Calu3 (cell line): ENCODE results near the gene PADI3. TPM values are rescaled to one million over a fixed set of nuclear protein-coding genes. Genes with fewer than 3 reads are reported as not detected.

ENCODE experiments used
- BruUV-seq: library from RNA; stranded (reverse); fragments of 400-500 nt; replicated peaks from 2 replicates; lab custom pipeline; 2021; lab: Mats Ljungman, UMichigan
- CTCF ChIA-PET: fragments of 300-600 bp; sonication (Branson Sonifier 250); formaldehyde crosslinking; loops from one replicate; lab custom pipeline; 2022; ENCODE audit warnings: antibody characterized with exemption; lab: Charles Lee
- DNase-seq: peaks from one replicate; pipeline ENCODE4 v3.0.0; 2022
- H3K27ac Mint-ChIP-seq: one replicate; pipeline ENCODE4 v1.8.0; 2022; ENCODE audit warnings: mixed read lengths; ENCODE audit not compliant: unreplicated experiment
- H3K27me3 Mint-ChIP-seq: one replicate; pipeline ENCODE4 v1.8.0; 2022; ENCODE audit warnings: mixed read lengths; ENCODE audit not compliant: unreplicated experiment
- H3K36me3 Mint-ChIP-seq: one replicate; pipeline ENCODE4 v1.8.0; 2022; ENCODE audit warnings: mild to moderate bottlenecking, moderate library complexity, mixed read lengths; ENCODE audit not compliant: insufficient read depth, unreplicated experiment
- H3K4me1 Mint-ChIP-seq: one replicate; pipeline ENCODE4 v1.8.0; 2022; ENCODE audit warnings: mild to moderate bottlenecking, low read depth, mixed read lengths; ENCODE audit not compliant: unreplicated experiment
- H3K4me3 Mint-ChIP-seq: one replicate; pipeline ENCODE4 v1.8.0; 2022; ENCODE audit warnings: mild to moderate bottlenecking, low read depth, moderate library complexity, mixed read lengths; ENCODE audit not compliant: unreplicated experiment
- H3K9me3 Mint-ChIP-seq: one replicate; pipeline ENCODE4 v1.8.0; 2022; ENCODE audit warnings: low read depth, mixed read lengths; ENCODE audit not compliant: unreplicated experiment
- intact Hi-C: fragments of 100-400 bp; cut with micrococcal nuclease; formaldehyde crosslinking; loops from one replicate; pipeline ENCODE4 v1.10.0; 2022; ENCODE audit not compliant: unreplicated experiment
- microRNA-seq: library from miRNA; unstranded; fragments of <30 nt; microRNA quantifications from one replicate; pipeline ENCODE4 v1.2.0, GENCODE V29; 2022
- total RNA-seq: library from RNA; stranded (reverse); gene quantifications from 2 replicates; pipeline ENCODE4 v1.2.3, GENCODE V29; 2022
- TF ChIP-seq, protein P1 (sequence below): fragments of 200-600 bp; IDR thresholded peaks from one replicate; pipeline ENCODE4 v1.8.0; 2022; ENCODE audit warnings: antibody characterized with exemption; ENCODE audit not compliant: unreplicated experiment

Gene PADI3
- total RNA-seq, 1 experiment from 2014 or later = 0.21 TPM

DNA sequence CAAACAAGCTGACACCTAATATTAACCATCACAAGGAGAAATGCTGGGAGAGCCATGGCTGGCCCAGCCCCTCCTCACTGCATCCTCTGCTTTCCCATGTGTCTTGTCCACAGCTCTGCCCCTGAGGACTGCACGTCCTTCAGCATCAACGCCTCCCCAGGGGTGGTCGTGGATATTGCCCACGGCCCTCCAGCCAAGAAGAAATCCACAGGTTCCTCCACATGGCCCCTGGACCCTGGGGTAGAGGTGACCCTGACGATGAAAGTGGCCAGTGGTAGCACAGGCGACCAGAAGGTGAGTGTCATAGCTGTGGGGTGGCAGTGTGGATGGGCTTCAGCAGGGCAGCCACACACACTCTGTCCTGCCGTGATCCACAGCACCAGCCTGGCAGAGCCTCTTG lies 82.0 kb downstream of the PADI3 start:
- no peak for DNase-seq
- Mint-ChIP-seq H3K27me3 (peaks cover 24% of the 10 kb centered on the region), H3K27ac (no peak overlapping the region), H3K4me3 (no peak overlapping the region), H3K9me3 (peaks cover 3% of the 10 kb centered on the region), H3K4me1 (peaks cover 3% of the 10 kb centered on the region), H3K36me3 (no peaks in the 10 kb centered on the region)
- CTCF ChIA-PET = no interaction called here
- TF ChIP-seq, protein P1, sequence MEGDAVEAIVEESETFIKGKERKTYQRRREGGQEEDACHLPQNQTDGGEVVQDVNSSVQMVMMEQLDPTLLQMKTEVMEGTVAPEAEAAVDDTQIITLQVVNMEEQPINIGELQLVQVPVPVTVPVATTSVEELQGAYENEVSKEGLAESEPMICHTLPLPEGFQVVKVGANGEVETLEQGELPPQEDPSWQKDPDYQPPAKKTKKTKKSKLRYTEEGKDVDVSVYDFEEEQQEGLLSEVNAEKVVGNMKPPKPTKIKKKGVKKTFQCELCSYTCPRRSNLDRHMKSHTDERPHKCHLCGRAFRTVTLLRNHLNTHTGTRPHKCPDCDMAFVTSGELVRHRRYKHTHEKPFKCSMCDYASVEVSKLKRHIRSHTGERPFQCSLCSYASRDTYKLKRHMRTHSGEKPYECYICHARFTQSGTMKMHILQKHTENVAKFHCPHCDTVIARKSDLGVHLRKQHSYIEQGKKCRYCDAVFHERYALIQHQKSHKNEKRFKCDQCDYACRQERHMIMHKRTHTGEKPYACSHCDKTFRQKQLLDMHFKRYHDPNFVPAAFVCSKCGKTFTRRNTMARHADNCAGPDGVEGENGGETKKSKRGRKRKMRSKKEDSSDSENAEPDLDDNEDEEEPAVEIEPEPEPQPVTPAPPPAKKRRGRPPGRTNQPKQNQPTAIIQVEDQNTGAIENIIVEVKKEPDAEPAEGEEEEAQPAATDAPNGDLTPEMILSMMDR = no peak
- BruUV-seq = no TSS peak
- intact Hi-C loops = loop anchor here (10.0 kb wide), 1 partner anchor 96 kb away; no protein-coding TSS in a partner anchor

- CTCF ChIA-PET = no interaction called here
- BruUV-seq = no TSS peak
Observed at GRCh38 chr1:17333081-17333480, 84.2 kb downstream of the PADI3 start.

More at GRCh38 chr1:17333081-17333480, 84.2 kb downstream of the PADI3 start:
- Mint-ChIP-seq H3K4me3 (no peak overlapping the region), H3K4me1 (peaks cover 10% of the 10 kb centered on the region), H3K9me3 (peaks cover 3% of the 10 kb centered on the region), H3K36me3 (no peaks in the 10 kb centered on the region), H3K27ac (no peak overlapping the region), H3K27me3 (peaks cover 33% of the 10 kb centered on the region)
- intact Hi-C loops = loop anchor here (10.0 kb wide), 1 partner anchor 98 kb away; no protein-coding TSS in a partner anchor
- no peak for DNase-seq
- TF ChIP-seq, protein P1 = no peak

Small RNA genes lying within 50 kb of the gene (microRNA-seq; reads per million reads assigned to microRNA genes)
- not detected for gene MIR3972

Other genes starting within 250 kb of the PADI3 start
- 33.4 and 37.6 TPM in 2 replicates for gene ATP13A2, start 237.2 kb upstream of the PADI3 start, total RNA-seq
- 70.1 TPM in 2 replicates for gene SDHB, start 195.1 kb upstream of the PADI3 start, total RNA-seq
- gene PADI2, start 129.6 kb upstream of the PADI3 start, total RNA-seq = 1.3 and 2.7 TPM in 2 replicates
- 2.3 and 4.5 TPM in 2 replicates for gene PADI1, start 44.0 kb upstream of the PADI3 start, total RNA-seq
- not detected in 2 replicates for gene PADI4, start 59.1 kb downstream of the PADI3 start, total RNA-seq
- gene PADI6, start 123.1 kb downstream of the PADI3 start, total RNA-seq = not detected in 2 replicates
- gene RCC2, start 190.6 kb downstream of the PADI3 start, total RNA-seq = 107 and 113 TPM in 2 replicates